PC-9 (cell line): ENCODE data around the gene SLC22A3. TPM values are rescaled to one million over a fixed set of nuclear protein-coding genes. Genes with fewer than 3 reads are reported as not detected.
A peak's percentile ranks its signal among the peaks of the same experiment; 100 is the strongest.

Experiments
- BruUV-seq: library from RNA; stranded (reverse); fragments of 400-500 nt; replicated peaks from 2 replicates; lab custom pipeline; 2021; lab: Mats Ljungman, UMichigan
- CTCF ChIA-PET: fragments of 300-600 bp; sonication (Branson Sonifier 250); formaldehyde crosslinking; loops from one replicate; lab custom pipeline; 2022; ENCODE audit warnings: antibody characterized with exemption; lab: Charles Lee
- POLR2A ChIA-PET: fragments of 300-600 bp; sonication (Branson Sonifier 250); formaldehyde crosslinking; loops from one replicate; lab custom pipeline; 2022; ENCODE audit warnings: antibody characterized with exemption; ENCODE audit not compliant: unreplicated experiment; lab: Charles Lee
- DNase-seq, 2 experiments: peaks; one replicate each; pipeline versions ENCODE4 v3.0.0 to v3.0.0-alpha.2; 2015 to 2022; ENCODE audit warnings: mixed read lengths in 1 of 2
- H2AFZ ChIP-seq: fragments of 200-600 bp; sonication (generic); 2 replicates; pipeline ENCODE4 v1.8.1; 2017; ENCODE audit warnings: antibody characterized with exemption
- H3F3A ChIP-seq: fragments of 200-600 bp; sonication (generic); 2 replicates; pipeline ENCODE4 v1.8.1; 2017; ENCODE audit warnings: antibody characterized with exemption, mild to moderate bottlenecking, low read depth; ENCODE audit not compliant: insufficient read depth
- H3K27ac ChIP-seq: fragments of 200-600 bp; sonication (generic); 2 replicates; pipeline ENCODE4 v1.6.1; 2016; ENCODE audit warnings: mixed run types
- H3K27me3 ChIP-seq: fragments of 200-600 bp; sonication (generic); 2 replicates; pipeline ENCODE4 v1.6.1; 2016; ENCODE audit warnings: low read depth, mixed run types; ENCODE audit not compliant: insufficient read depth
- H3K36me3 ChIP-seq: fragments of 200-600 bp; sonication (generic); 2 replicates; pipeline ENCODE4 v1.6.1; 2016; ENCODE audit warnings: low read depth, mixed run types
- H3K4me1 ChIP-seq: fragments of 200-600 bp; sonication (generic); replicated peaks from 2 replicates; pipeline ENCODE4 v1.6.1; 2016; ENCODE audit warnings: mixed run types; ENCODE audit not compliant: insufficient read depth
- H3K4me2 ChIP-seq: fragments of 200-600 bp; sonication (generic); 2 replicates; pipeline ENCODE4 v1.6.1; 2017; ENCODE audit warnings: mixed run types
- H3K4me3 ChIP-seq: fragments of 200-600 bp; sonication (generic); 2 replicates; pipeline ENCODE4 v1.6.1; 2016; ENCODE audit warnings: mixed run types
- H3K79me2 ChIP-seq: fragments of 200-600 bp; sonication (generic); 2 replicates; pipeline ENCODE4 v1.6.1; 2017; ENCODE audit warnings: low read depth, mixed run types
- H3K9me2 ChIP-seq: fragments of 200-600 bp; sonication (generic); 2 replicates; pipeline ENCODE4 v1.8.1; 2017; ENCODE audit warnings: mild to moderate bottlenecking; ENCODE audit not compliant: insufficient read depth
- H3K9me3 ChIP-seq: fragments of 200-600 bp; sonication (generic); 2 replicates; pipeline ENCODE4 v1.8.1; 2016; ENCODE audit warnings: low read depth; ENCODE audit not compliant: insufficient read depth
- H4K20me1 ChIP-seq: fragments of 200-600 bp; sonication (generic); 2 replicates; pipeline ENCODE4 v1.8.1; 2017; ENCODE audit not compliant: insufficient read depth
- EZH2 ChIP-seq: fragments of 200-600 bp; sonication (generic); IDR thresholded peaks from 2 replicates; pipeline ENCODE4 v1.8.0; 2017; ENCODE audit warnings: antibody characterized with exemption, low read depth
- intact Hi-C: fragments of 100-400 bp; cut with micrococcal nuclease; formaldehyde crosslinking; loops from one replicate; pipeline ENCODE4 v1.10.0; 2022; ENCODE audit not compliant: unreplicated experiment
- total RNA-seq: library from RNA; stranded (reverse); gene quantifications from 2 replicates; pipeline ENCODE4 v1.2.3, GENCODE V29; 2021
- TF ChIP-seq, protein P1 (sequence below): fragments of 200-600 bp; sonication (generic); conservative IDR thresholded peaks from 2 replicates; pipeline ENCODE4 v1.6.1; 2017; ENCODE audit warnings: mixed run types, antibody characterized with exemption, mild to moderate bottlenecking, moderate library complexity

Gene SLC22A3
- total RNA-seq, 1 experiment from 2014 or later = not detected

DNA sequence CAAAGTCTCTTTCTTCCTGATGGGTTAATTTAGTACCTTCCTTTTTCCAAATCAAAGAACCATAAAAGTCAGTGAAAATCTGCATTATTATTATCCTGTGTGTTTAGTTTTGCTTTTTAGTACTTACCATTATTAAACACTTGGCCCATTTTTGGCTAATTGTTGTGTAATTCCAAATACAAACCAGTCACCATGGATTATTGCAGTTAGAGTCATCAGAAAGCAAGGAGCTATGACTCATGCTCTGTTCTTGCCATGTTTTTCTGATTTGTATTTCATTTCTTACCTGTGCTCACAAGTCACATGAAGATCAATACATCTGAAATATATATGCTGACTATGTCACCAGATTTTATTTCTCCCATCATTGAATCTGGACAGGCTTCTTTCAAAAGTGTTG lies 31.3 kb downstream of the SLC22A3 start:
- H3K9me3 ChIP-seq = no peaks in the 10 kb centered on the region
- H3K4me1 ChIP-seq = no peaks in the 10 kb centered on the region
- ChIA-PET CTCF (no interaction called here), POLR2A (no interaction called here)
- H3K27me3 ChIP-seq = no peaks in the 10 kb centered on the region
- intact Hi-C loops = no loop called here
- H3K4me2 ChIP-seq = no peak overlapping the region
- no peak overlapping the region for H3K4me3 ChIP-seq
- H3K36me3 ChIP-seq = no peaks in the 10 kb centered on the region
- no peaks in the 10 kb centered on the region for H4K20me1 ChIP-seq
- DNase-seq = peak in 1 of 2 experiments; percentile 54
- H2AFZ ChIP-seq = no peak overlapping the region
- no TSS peak for BruUV-seq
- H3K79me2 ChIP-seq = no peaks in the 10 kb centered on the region
- no peak for TF ChIP-seq EZH2
- TF ChIP-seq, protein P1, sequence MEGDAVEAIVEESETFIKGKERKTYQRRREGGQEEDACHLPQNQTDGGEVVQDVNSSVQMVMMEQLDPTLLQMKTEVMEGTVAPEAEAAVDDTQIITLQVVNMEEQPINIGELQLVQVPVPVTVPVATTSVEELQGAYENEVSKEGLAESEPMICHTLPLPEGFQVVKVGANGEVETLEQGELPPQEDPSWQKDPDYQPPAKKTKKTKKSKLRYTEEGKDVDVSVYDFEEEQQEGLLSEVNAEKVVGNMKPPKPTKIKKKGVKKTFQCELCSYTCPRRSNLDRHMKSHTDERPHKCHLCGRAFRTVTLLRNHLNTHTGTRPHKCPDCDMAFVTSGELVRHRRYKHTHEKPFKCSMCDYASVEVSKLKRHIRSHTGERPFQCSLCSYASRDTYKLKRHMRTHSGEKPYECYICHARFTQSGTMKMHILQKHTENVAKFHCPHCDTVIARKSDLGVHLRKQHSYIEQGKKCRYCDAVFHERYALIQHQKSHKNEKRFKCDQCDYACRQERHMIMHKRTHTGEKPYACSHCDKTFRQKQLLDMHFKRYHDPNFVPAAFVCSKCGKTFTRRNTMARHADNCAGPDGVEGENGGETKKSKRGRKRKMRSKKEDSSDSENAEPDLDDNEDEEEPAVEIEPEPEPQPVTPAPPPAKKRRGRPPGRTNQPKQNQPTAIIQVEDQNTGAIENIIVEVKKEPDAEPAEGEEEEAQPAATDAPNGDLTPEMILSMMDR = no peak
- H3K9me2 ChIP-seq = no peaks in the 10 kb centered on the region
- H3F3A ChIP-seq = no peaks in the 10 kb centered on the region
- H3K27ac ChIP-seq = no peak overlapping the region

DNA sequence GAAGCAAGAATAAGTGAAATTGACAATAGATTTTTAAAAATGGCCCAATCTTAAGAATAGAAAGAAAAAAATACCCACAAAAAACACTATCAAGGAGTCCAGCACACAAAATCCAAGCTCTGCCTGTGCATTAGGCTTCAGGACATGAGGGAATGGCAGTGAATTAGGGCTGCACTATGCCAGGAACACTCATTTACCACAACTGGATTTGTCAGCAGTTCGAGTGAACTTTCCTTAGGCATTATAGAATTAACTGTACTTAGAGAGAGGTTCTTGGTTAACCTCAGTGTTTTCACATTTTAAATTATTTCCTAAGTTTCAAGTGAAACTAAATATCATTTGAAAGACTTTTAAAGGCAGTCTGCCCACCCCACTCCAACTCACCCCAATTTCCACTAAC lies 34.8 kb downstream of the SLC22A3 start:
- intact Hi-C loops = no loop called here
- TF ChIP-seq, protein P1 = no peak
- TF ChIP-seq EZH2 = no peak
- CTCF ChIA-PET = no interaction called here
- Histone ChIP-seq H3K4me1 (peaks cover 22% of the 10 kb centered on the region), H4K20me1 (no peaks in the 10 kb centered on the region), H2AFZ (no peak overlapping the region), H3K9me2 (no peaks in the 10 kb centered on the region), H3K9me3 (no peaks in the 10 kb centered on the region), H3K79me2 (no peaks in the 10 kb centered on the region), H3K4me2 (no peak overlapping the region), H3K4me3 (no peak overlapping the region), H3F3A (peaks cover 10% of the 10 kb centered on the region; the same call in 1 of the 2 replicates), H3K27me3 (no peaks in the 10 kb centered on the region), H3K36me3 (no peaks in the 10 kb centered on the region), H3K27ac (no peak overlapping the region)
- POLR2A ChIA-PET = no interaction called here
- DNase-seq = no peak
- no TSS peak for BruUV-seq

DNA sequence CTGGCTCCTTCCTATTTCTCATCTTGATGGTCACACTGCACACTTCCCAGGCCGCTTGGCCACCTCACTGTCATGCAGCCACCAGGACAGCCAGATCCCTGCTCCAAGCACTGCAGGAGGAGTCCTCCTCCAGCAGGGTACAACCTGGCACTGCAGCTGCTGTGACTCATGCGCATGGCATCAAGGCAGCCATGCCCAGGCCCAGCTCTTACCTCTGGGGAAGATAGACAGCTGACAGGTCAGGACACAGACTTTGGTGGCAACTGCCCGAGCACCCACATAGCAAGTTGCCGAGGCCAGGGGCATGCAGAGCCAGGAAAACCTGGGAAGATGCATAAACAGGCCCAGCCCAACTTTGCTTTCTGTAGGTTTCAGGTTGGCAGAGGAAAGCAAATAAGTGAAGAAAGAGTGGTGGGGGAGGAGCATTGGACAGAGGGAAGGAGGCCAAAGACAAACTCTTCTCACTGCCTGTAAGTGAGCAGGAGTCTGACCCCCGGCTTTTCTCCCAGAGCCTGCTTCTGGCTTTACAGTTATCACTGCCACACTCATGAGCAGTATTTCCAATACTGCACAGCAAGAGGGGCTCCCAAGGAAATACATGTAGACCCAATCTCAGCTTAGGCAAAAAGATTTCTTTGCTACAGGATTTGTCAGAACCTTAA lies 38.8 kb downstream of the SLC22A3 start:
- peak overlapping the region; percentile 38 for H3K4me2 ChIP-seq
- no peak overlapping the region for H3K4me3 ChIP-seq
- peak; percentile 18 to 68 for DNase-seq
- no peaks in the 10 kb centered on the region for H4K20me1 ChIP-seq
- peaks cover 3% of the 10 kb centered on the region; the same call in 1 of the 2 replicates for H3K9me3 ChIP-seq
- intact Hi-C loops = no loop called here
- H2AFZ ChIP-seq = no peak overlapping the region
- H3K27ac ChIP-seq = no peak overlapping the region
- no peak for TF ChIP-seq EZH2
- TF ChIP-seq, protein P1 = no peak
- no peaks in the 10 kb centered on the region for H3K79me2 ChIP-seq
- H3K36me3 ChIP-seq = no peaks in the 10 kb centered on the region
- no TSS peak for BruUV-seq
- H3K4me1 ChIP-seq = peaks cover 39% of the 10 kb centered on the region
- CTCF ChIA-PET = no interaction called here
- H3F3A ChIP-seq = peaks cover 23% of the 10 kb centered on the region; the same call in 1 of the 2 replicates
- H3K27me3 ChIP-seq = no peaks in the 10 kb centered on the region
- no peaks in the 10 kb centered on the region for H3K9me2 ChIP-seq
- POLR2A ChIA-PET = no interaction called here
